Uterus (tissue), 2 donors: ENCODE results near the gene MFN2.

ENCODE experiments used
- POLR2A ChIP-seq, 2 donors: fragments of 450-650 bp; IDR thresholded peaks; one replicate each; pipeline ENCODE4 v1.6.1; 2016; ENCODE audit warnings: antibody characterized with exemption in 2 of 2, mild to moderate bottlenecking in 1 of 2, moderate library complexity in 1 of 2
- TF ChIP-seq, protein P1 (sequence below), 4 experiments: fragments of 200-600 bp in 2 of 4; fragments of 450-650 bp in 2 of 4; sonication (generic) in 2 of 4; IDR thresholded peaks; one replicate each; pipeline ENCODE4 v1.5.1; 2016 to 2019; ENCODE audit warnings: antibody characterized with exemption in 4 of 4, mild to moderate bottlenecking in 2 of 4, moderate library complexity in 1 of 4

DNA sequence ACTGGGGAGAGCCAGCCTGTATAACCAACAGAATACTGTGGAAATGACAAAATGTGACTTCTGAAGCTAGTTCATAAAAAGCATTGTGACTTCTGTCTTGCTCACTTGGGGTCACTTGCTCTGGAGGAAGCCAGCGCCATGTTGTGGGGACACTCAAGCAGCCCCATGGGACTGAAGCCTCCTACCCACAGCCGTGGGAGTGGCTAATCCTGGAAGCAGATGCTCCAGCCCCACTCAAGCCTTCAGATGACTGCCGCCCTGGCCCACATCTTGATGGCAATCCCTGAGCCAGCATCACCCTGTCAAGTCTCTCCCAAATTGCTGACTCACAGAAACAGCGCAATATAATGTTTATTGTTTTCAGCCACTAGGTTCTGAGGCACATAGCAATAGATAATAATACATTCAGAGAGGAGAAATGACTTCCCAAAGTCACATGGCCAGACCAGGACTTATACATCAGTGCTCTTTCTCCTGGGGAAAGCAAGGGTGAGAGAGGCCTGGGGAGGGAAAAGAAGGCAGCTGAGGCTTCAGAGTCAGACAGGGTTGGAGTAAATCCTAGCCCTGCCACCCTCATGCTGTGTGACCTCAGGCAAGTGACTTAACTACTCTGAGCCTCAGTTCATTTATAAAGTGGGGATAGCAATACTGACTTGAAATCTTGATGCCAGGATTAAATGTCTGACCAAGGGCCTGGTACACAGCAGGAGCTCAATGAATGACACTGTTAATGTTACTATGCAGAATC is 77.9 kb downstream of the MFN2 start:
- TF ChIP-seq, protein P1, sequence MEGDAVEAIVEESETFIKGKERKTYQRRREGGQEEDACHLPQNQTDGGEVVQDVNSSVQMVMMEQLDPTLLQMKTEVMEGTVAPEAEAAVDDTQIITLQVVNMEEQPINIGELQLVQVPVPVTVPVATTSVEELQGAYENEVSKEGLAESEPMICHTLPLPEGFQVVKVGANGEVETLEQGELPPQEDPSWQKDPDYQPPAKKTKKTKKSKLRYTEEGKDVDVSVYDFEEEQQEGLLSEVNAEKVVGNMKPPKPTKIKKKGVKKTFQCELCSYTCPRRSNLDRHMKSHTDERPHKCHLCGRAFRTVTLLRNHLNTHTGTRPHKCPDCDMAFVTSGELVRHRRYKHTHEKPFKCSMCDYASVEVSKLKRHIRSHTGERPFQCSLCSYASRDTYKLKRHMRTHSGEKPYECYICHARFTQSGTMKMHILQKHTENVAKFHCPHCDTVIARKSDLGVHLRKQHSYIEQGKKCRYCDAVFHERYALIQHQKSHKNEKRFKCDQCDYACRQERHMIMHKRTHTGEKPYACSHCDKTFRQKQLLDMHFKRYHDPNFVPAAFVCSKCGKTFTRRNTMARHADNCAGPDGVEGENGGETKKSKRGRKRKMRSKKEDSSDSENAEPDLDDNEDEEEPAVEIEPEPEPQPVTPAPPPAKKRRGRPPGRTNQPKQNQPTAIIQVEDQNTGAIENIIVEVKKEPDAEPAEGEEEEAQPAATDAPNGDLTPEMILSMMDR (IDR thresholded peaks at IDR 0.05), result no peak
- no peak for TF ChIP-seq POLR2A (IDR thresholded peaks at IDR 0.05)
